ENCODE results near the gene DOCK4. TPM values are rescaled to one million over a fixed set of nuclear protein-coding genes. Genes with fewer than 3 reads are reported as not detected.

The DOCK4 gene
- total RNA-seq, 1 experiment from 2014 or later: 31.4 TPM

DNA sequence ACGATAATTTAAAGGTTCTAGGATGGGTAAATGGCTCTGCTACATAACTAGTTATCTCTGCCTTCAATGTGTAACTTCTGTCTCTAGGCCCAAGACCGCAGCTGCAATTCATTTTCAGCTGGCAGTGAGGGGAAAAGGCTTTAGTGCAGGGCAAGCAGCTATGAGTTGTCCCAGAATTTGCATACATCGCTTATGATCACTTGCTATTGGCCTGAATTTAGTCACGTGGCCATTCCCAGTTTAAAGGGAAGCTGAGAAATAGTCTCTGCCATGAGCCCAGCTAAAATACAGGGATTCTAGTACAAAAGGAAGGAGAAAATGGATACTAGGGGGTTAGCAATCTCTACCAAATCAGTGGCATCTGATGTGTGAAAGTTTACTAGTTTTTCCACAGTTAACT is 498.1 kb downstream of the DOCK4 start:
- no peak overlapping the region for H3K27ac Mint-ChIP-seq (ENCODE audit: low read depth, unreplicated experiment)
- BruUV-seq (replicated peaks): no TSS peak
- peaks cover 6% of the 10 kb centered on the region for H3K36me3 Mint-ChIP-seq (ENCODE audit: insufficient read depth, unreplicated experiment)
- ChIA-PET CTCF (interaction anchor here (1.2 kb wide), 1 partner anchor 28 kb away, joined by 3 read pairs; no protein-coding TSS in a partner anchor), POLR2A (no interaction called here)
- intact Hi-C loops (cut with micrococcal nuclease): no loop called here
- H3K27me3 Mint-ChIP-seq (ENCODE audit: insufficient read depth, unreplicated experiment): no peaks in the 10 kb centered on the region
- no peak for DNase-seq (ENCODE audit: unreplicated experiment)
- no peaks in the 10 kb centered on the region for H3K4me1 Mint-ChIP-seq (ENCODE audit: insufficient read depth, unreplicated experiment)
- H3K9me3 Mint-ChIP-seq (ENCODE audit: unreplicated experiment): no peaks in the 10 kb centered on the region
- TF ChIP-seq, protein P1, sequence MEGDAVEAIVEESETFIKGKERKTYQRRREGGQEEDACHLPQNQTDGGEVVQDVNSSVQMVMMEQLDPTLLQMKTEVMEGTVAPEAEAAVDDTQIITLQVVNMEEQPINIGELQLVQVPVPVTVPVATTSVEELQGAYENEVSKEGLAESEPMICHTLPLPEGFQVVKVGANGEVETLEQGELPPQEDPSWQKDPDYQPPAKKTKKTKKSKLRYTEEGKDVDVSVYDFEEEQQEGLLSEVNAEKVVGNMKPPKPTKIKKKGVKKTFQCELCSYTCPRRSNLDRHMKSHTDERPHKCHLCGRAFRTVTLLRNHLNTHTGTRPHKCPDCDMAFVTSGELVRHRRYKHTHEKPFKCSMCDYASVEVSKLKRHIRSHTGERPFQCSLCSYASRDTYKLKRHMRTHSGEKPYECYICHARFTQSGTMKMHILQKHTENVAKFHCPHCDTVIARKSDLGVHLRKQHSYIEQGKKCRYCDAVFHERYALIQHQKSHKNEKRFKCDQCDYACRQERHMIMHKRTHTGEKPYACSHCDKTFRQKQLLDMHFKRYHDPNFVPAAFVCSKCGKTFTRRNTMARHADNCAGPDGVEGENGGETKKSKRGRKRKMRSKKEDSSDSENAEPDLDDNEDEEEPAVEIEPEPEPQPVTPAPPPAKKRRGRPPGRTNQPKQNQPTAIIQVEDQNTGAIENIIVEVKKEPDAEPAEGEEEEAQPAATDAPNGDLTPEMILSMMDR (IDR thresholded peaks at IDR 0.05; ENCODE audit: unreplicated experiment): no peak
- no peak overlapping the region for H3K4me3 Mint-ChIP-seq (ENCODE audit: unreplicated experiment)

DNA sequence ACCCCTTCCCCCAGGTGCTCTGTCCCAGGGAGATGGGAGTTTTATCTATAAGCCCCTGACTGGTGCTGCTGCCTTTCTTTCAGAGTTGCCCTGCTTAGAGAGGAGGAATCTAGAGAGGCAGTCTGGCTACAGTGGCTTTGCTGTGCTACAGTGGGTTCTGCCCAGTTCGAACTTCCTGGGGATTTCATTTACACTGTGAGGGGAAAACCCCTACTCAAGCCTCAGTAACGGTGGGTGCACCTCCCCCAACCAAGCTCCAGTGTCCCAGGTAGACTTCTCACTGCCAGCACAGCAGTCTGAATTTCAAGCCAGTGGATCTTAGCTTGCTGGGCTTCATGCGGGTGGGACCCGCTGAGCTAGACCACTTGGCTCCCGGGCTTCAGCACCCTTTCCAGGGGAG is 500.4 kb downstream of the DOCK4 start:
- no peak for DNase-seq (ENCODE audit: unreplicated experiment)
- no peak overlapping the region for H3K4me3 Mint-ChIP-seq (ENCODE audit: unreplicated experiment)
- no peaks in the 10 kb centered on the region for H3K27me3 Mint-ChIP-seq (ENCODE audit: insufficient read depth, unreplicated experiment)
- H3K4me1 Mint-ChIP-seq (ENCODE audit: insufficient read depth, unreplicated experiment): no peaks in the 10 kb centered on the region
- no peak overlapping the region for H3K27ac Mint-ChIP-seq (ENCODE audit: low read depth, unreplicated experiment)
- TF ChIP-seq, protein P1 (IDR thresholded peaks at IDR 0.05; ENCODE audit: unreplicated experiment): no peak
- ChIA-PET POLR2A (no interaction called here), CTCF (interaction anchor here (0.7 kb wide), 1 partner anchor 174 kb away, joined by 4 read pairs; no protein-coding TSS in a partner anchor)
- intact Hi-C loops (cut with micrococcal nuclease): no loop called here
- peaks cover 10% of the 10 kb centered on the region for H3K36me3 Mint-ChIP-seq (ENCODE audit: insufficient read depth, unreplicated experiment)
- H3K9me3 Mint-ChIP-seq (ENCODE audit: unreplicated experiment): no peaks in the 10 kb centered on the region
- no TSS peak for BruUV-seq (replicated peaks)

DNA sequence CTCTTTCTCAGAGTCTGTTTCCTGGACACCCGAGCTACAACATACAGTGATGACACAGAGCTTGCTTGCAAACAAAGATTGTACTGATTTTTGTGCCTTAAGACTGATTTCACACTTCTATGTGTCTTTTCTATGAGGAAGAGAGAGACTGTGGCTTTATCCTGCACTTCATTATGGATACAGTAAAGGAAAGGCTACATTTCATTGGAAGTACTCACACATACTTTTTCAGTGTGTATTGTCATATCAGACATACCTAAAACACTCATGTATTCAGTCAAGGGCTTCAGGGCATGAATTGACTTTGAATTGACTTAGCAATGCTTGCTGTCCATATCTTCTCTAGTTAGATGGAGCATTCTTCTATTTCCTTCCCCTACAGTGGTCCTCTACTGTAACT is 508.4 kb downstream of the DOCK4 start:
- intact Hi-C loops (cut with micrococcal nuclease): no loop called here
- H3K27me3 Mint-ChIP-seq (ENCODE audit: insufficient read depth, unreplicated experiment): no peaks in the 10 kb centered on the region
- H3K4me3 Mint-ChIP-seq (ENCODE audit: unreplicated experiment): no peak overlapping the region
- TF ChIP-seq, protein P1 (IDR thresholded peaks at IDR 0.05; ENCODE audit: unreplicated experiment): no peak
- no peaks in the 10 kb centered on the region for H3K4me1 Mint-ChIP-seq (ENCODE audit: insufficient read depth, unreplicated experiment)
- H3K9me3 Mint-ChIP-seq (ENCODE audit: unreplicated experiment): no peaks in the 10 kb centered on the region
- POLR2A ChIA-PET: no interaction called here
- H3K36me3 Mint-ChIP-seq (ENCODE audit: insufficient read depth, unreplicated experiment): peaks cover under 1% of the 10 kb centered on the region
- CTCF ChIA-PET: no interaction called here
- DNase-seq (ENCODE audit: unreplicated experiment): no peak
- BruUV-seq (replicated peaks): no TSS peak
- no peak overlapping the region for H3K27ac Mint-ChIP-seq (ENCODE audit: low read depth, unreplicated experiment)

DNA sequence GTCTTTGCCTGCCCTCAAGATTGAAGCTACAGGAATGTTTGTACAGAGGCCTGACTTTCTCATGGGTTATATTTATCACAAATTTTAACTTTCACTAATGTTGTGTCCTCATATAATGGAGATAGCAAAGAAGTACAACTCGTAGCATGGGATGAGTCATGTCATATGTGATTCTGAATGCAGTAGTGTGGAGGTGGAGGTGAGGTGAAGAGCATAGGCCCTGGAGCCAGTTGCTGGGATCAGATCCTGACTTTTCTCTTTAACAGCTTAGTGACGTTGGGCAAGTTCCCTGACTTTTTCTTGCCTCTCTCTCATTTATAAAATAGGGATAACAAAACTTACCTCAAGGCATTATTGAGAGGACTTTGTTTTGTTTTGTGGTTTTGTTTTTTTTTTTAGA is 511.8 kb downstream of the DOCK4 start:
- Mint-ChIP-seq H3K27me3 (ENCODE audit: insufficient read depth, unreplicated experiment) (peaks cover 9% of the 10 kb centered on the region), H3K27ac (ENCODE audit: low read depth, unreplicated experiment) (no peak overlapping the region), H3K4me3 (ENCODE audit: unreplicated experiment) (no peak overlapping the region), H3K36me3 (ENCODE audit: insufficient read depth, unreplicated experiment) (no peaks in the 10 kb centered on the region), H3K4me1 (ENCODE audit: insufficient read depth, unreplicated experiment) (no peaks in the 10 kb centered on the region), H3K9me3 (ENCODE audit: unreplicated experiment) (no peaks in the 10 kb centered on the region)
- CTCF ChIA-PET: interaction anchor here (0.6 kb wide), 1 partner anchor 42 kb away, joined by 3 read pairs; no protein-coding TSS in a partner anchor
- intact Hi-C loops (cut with micrococcal nuclease): no loop called here
- no peak for DNase-seq (ENCODE audit: unreplicated experiment)
- BruUV-seq (replicated peaks): no TSS peak
- TF ChIP-seq, protein P1 (IDR thresholded peaks at IDR 0.05; ENCODE audit: unreplicated experiment): no peak
- POLR2A ChIA-PET: interaction anchor here (0.7 kb wide), 1 partner anchor 73 kb away, joined by 3 read pairs; no protein-coding TSS in a partner anchor

All from MCF 10A (cell line).